GM06990 (cell line): Measurements from ENCODE around the gene SWI5.

Experiments
- DNase-seq: peaks from one replicate; pipeline ENCODE4 v3.0.0-alpha.2; 2011; ENCODE audit not compliant: insufficient read length; ENCODE audit errors: extremely low read depth
- H3K27me3 ChIP-seq: replicated peaks from 2 replicates; pipeline ENCODE4 v1.6.0; 2011; ENCODE audit warnings: low read length; ENCODE audit not compliant: control insufficient read depth, insufficient read depth
- H3K36me3 ChIP-seq: 2 replicates; pipeline ENCODE4 v1.5.1; 2011; ENCODE audit warnings: low read length; ENCODE audit not compliant: control insufficient read depth, insufficient read depth
- H3K4me3 ChIP-seq: replicated peaks from 2 replicates; pipeline ENCODE4 v1.5.1; 2011; ENCODE audit warnings: low read depth, mild to moderate bottlenecking, control low read depth, low read length
- TF ChIP-seq, protein P1 (sequence below): IDR thresholded peaks from 2 replicates; pipeline ENCODE4 v1.5.1; 2011; ENCODE audit warnings: low read length, control low read depth, mild to moderate bottlenecking, inconsistent platforms; ENCODE audit not compliant: insufficient read depth, poor library complexity, severe bottlenecking

SWI5 gene

DNA sequence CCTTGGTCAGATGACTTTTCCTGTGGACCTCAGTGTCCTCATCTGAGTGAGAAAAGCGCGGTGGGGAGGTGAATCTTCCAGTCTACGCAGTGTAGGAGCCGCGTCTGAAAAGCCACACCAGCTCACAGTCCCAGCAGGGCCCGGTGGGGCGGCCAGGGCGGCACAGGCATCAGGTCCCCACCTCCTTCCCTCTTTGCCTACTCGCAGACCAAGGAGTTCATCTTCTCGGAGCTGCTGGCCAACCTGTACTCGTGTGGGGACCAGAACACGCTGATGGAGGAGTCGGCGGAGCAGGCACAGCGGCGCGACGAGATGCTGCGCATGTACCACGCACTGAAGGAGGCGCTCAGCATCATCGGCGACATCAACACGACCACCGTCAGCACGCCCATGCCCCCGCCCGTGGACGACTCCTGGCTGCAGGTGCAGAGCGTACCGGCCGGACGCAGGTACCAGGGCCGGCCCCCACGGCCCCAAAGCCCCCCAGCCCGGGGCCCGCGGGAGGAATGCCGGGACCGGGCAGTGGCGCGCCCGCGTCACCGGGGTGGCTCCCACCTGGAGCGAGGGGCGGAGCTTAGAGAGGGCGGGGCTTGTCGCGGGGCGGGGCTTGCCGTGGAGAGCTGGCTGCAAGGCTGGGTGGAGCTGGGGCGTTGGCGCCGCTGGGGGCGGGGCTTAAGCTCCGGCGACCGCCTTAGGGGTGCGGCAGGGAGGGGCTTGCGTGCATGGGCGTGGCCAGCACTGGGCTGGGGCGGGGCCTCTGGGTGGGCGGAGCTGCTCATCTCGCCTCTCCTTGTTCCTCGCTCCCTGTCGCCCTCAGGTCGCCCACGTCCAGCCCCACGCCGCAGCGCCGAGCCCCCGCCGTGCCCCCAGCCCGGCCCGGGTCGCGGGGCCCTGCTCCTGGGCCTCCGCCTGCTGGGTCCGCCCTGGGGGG, 25.9 kb upstream of the SWI5 start:
- TF ChIP-seq, protein P1, sequence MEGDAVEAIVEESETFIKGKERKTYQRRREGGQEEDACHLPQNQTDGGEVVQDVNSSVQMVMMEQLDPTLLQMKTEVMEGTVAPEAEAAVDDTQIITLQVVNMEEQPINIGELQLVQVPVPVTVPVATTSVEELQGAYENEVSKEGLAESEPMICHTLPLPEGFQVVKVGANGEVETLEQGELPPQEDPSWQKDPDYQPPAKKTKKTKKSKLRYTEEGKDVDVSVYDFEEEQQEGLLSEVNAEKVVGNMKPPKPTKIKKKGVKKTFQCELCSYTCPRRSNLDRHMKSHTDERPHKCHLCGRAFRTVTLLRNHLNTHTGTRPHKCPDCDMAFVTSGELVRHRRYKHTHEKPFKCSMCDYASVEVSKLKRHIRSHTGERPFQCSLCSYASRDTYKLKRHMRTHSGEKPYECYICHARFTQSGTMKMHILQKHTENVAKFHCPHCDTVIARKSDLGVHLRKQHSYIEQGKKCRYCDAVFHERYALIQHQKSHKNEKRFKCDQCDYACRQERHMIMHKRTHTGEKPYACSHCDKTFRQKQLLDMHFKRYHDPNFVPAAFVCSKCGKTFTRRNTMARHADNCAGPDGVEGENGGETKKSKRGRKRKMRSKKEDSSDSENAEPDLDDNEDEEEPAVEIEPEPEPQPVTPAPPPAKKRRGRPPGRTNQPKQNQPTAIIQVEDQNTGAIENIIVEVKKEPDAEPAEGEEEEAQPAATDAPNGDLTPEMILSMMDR, result no peak

DNA sequence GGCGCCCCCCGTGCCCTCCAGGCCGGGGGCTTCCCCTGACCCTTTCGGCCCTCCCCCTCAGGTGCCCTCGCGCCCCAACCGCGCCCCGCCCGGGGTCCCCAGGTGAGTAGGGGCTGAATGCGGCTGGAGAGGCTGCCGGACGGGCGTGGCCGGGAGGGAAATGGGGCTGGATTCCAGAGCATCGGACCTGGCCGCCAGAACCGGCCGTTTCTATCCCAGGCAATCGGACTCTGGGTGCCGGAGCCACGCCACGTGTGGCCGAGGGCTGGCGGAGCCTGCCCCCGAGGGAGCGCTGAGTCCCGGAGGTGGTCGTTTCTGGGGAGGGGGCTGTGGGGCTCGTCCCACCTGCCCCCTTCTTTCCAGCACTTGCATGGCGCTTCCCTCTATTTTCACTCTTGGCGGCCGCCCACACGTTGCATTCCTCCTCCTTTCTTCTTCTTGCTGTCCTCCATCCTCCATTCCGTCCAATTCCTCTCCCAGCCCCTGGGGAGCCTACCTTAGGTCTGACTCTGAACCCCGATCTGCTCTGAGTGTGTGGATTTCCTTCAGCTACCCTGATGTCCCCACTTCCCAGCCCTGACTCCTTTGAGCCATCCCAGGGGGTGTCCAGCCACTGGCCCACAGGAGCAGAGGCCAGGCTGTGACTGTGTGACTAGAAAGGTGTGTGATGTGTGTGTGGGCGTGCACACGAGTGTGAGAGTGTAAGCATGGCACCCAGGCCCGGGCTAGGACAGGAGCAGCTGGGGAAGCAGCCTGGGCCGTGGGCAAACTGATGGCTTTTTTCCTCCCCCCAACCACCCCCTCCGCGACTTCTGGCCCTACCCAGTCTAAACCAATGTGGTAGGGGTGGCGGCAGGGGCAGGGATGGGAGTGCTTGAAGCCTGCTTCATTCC, 25.0 kb upstream of the SWI5 start:
- TF ChIP-seq, protein P1, result no peak
- Histone ChIP-seq H3K27me3 (peaks cover 1% of the 10 kb centered on the region; the same call in 1 of the 2 replicates), H3K4me3 (peak overlapping the region; percentile 39), H3K36me3 (no peaks in the 10 kb centered on the region)
- DNase-seq, result no peak

More for the DNA sequence above, 25.9 kb upstream of the SWI5 start:
- DNase-seq, result peak; percentile 88
- Histone ChIP-seq H3K36me3 (no peaks in the 10 kb centered on the region), H3K4me3 (peak overlapping the region; percentile 40), H3K27me3 (peaks cover 1% of the 10 kb centered on the region; the same call in 1 of the 2 replicates)

DNA sequence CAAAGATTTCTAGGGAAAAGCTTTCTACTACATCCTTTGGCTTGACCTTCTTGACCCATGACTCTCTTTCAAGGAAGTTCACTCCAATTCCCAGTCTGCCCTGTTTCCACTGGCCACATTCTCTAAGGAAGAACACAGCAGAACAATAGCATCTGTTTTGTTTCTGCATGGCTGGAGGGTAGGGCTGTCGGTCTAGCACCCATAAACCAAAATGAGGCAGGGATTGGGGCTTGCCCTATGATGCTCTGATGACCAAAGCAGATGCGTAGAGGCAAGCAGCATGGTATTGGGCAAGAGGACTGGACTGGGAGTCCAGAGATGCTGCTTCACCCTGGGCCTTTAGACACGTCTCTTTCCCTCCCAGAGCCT, 24.4 kb upstream of the SWI5 start:
- TF ChIP-seq, protein P1, result no peak
- H3K36me3 ChIP-seq, result no peaks in the 10 kb centered on the region
- DNase-seq, result no peak
- H3K4me3 ChIP-seq, result no peak overlapping the region
- peaks cover 1% of the 10 kb centered on the region; the same call in 1 of the 2 replicates for H3K27me3 ChIP-seq

DNA sequence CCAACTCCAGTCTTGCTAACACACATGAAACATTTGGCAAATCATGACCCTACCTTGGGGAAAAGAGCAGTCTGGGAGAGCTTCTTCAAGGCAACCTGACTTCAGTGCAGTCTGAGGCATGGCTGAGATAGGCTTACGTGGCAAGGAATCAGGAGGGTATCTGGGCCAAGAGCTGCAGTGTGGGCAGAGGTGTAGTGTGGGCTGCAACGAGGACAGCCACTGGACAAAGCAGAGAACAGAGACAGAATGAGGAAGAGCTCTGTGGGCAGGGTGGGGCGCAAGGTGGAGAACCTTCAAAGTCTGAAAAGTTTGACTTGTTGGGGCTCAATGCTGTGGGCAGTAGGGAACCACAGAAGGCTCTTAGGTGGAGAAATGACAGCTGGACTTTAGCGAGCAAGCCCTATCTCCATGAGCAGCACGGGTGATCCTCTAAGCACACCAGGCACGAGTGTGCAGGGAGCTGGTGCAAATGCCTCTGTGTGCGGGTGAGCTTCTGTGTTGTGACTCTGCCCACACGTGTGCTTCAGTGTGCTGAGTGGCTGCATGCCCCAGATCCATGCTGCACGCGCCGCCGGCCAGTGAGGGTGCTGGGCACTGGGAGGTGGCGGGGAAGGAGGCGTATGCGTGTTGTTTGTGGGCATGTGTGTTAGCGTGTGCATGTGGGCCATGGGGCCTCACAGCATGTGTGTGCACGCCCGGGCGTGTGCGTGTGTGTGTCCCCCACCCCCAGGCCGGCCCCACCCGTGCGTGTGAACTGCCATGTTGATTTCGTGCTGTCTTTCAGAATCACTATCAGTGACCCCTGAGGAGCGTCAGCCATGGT, 23.5 kb upstream of the SWI5 start:
- DNase-seq, result no peak
- TF ChIP-seq, protein P1, result no peak
- Histone ChIP-seq H3K4me3 (no peak overlapping the region), H3K27me3 (peaks cover 1% of the 10 kb centered on the region; the same call in 1 of the 2 replicates), H3K36me3 (peaks cover 6% of the 10 kb centered on the region)
